HG03159 (cell line): ENCODE data around the gene PAK4.
"Not testable (repeated sequence)": the region's sequence is repeated elsewhere in the genome, so short reads cannot be mapped to it uniquely, and the experiment has no call there.

ENCODE experiments used
- ATAC-seq: cut with Tn5 transposase; IDR thresholded peaks from one replicate; pipeline ENCODE4 v1.9.1; 2021; ENCODE audit warnings: mild to moderate bottlenecking, moderate library complexity; ENCODE audit not compliant: unreplicated experiment

Gene PAK4

DNA sequence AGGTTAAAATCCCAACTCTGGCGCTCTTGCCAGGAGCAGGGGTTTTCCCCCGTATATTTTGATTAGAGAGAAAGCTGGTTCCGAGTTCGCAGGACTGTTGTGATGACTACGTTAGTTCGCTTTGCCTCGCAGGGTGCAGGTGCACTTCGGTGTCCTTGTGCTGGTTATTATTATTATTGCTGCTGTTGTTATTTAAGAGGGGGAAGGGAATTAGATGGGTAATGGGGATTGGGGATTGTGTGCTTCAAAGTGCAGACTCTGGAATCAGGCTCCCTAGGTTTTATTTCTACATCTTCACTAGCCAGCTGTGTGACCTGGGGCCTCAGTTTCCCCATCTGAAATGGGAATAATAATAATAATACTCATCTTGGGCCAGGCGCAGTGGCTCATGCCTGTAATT, 26.2 kb upstream of the PAK4 start:
- ATAC-seq = no peak

DNA sequence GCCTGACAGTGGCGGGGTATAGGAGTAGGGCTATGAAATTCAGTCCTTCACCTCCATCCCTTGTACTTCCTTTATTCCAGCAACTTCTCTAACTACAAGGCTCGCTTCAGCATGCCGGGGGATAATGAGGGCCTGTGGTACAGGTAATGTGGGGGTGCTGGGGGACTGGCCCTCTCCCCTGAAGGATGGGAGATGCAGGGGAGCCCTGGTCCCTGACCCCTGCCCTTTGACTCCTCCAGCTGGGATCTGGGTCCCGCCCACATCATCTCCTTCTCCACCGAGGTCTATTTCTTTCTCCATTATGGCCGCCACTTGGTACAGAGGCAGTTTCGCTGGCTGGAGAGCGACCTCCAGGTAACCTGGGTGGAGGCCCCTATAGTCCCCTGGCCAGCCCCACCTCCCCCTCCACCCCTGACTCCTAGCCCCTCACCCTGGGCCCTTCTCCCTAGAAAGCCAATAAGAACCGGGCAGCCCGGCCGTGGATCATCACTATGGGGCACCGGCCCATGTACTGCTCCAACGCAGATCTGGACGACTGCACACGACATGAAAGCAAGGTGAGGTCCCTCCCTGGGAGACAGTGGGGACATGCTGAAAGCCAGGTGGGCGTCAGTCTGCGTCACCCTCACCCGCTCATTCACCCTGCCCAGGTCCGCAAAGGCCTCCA, 25.0 kb upstream of the PAK4 start:
- no peak for ATAC-seq

- ATAC-seq = no peak
Measured at GRCh38 chr19:39103151-39103550, 22.4 kb upstream of the PAK4 start.

- ATAC-seq = no peak
Measured at GRCh38 chr19:39104186-39104596, 21.4 kb upstream of the PAK4 start.

- ATAC-seq = no peak
Measured at GRCh38 chr19:39106194-39106593, 19.4 kb upstream of the PAK4 start.

DNA sequence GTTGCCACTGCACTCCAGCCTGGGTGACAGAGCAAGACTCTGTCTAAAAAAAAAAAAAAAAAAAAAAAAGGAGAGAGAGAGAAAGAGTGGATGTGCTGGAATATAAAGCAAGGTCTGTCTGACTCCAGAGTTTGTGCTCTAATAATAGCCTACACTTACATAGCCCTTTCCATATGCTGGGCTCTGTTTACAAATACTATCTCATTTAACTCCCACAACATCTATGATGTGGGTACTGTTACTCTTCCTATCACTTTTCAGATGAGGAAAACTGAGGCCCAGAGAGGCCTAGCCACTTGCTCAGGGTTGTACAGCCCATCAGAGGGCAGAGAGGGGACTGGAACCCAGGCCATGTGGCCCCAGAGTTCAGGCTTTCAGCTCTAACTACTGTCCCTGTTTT, 15.9 kb upstream of the PAK4 start:
- no peak for ATAC-seq

DNA sequence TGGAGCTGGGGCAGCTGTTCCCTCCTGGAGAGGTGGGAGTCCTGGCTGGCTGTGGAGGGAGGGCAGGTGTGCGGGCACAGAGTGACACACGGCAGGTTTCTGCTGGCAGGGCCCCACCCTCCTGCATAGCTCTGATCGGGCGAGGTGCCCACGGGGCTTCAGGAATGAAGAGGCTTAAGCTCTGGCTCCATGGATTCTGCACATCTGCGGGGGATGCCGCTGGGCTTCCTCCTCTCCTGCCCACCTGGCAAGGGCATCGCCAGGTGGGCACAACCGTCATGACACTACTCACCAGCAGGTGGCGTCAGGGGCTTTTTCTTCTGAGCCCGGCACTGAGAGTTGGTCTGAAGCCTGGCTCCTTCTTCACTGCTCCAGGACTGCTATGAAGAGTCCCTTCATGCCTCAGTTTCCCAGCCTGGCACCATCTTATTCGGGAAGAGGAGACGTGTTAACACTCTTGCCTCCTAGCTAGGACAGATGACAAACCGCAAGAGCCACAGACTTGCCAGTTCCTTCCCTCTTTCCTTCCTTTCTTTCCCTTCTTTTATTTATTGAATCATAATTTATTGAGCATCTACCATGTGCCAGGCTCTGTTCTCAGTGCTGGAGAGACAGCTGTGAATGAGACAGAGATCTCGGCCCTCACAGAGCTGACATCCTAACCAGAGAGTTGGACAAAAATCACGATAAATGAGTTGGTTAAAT, 15.2 kb upstream of the PAK4 start:
- no peak for ATAC-seq

DNA sequence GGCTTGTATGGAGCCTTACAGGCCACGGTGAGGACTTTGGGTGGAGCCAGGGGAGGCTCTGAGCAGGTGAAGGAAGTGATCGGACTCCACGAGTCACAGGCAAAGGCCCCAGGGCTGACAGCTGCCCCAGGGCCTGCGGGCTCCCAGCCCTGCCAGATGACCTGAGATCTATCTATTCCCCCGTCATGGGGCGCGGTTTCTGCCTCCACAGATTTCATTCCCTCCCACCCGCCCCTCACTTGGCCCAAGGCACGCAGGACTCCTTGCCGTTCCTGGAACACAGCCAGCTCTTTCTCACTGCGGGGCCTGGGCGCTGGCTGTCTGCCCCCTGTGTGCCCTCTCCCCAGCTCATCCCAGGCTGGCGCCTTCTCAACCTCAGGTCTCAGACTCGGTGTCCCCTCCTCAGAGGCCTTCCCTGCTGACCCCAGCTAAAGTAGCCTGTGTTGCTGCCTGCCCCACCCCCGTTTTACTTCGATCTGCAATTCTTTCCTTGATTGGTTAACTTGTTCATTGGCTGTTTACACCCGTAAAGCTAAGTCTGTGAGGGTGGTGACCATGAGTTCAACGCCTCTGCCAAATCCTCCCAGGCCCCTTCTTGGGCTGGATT, 13.9 kb upstream of the PAK4 start:
- no peak for ATAC-seq

DNA sequence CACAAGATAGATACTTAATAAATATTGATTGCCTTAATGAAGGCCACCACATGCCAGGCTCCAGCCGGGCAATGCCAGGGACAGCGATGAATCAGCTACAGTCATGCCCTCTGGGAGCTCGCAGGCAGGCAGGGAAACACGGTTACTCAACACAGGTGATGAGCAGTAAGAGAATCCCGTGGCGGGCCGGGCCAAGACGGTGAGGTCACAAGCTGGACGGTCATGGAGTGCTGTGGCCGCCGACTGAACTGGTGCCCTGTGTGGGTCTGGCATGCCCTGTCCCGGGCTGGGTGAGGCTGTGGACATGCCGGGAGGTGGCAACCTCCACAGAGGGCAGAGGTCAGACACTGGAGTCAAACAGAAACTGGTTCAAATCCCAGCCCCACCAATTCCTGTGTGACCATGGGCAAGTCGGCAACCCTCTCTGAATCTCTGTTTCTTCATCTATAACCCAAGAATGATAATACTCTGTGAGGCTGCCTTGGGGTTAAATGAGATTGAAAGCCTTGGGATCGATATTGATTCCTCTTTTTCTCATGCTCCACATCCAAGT, 13.2 kb upstream of the PAK4 start:
- ATAC-seq = no peak

DNA sequence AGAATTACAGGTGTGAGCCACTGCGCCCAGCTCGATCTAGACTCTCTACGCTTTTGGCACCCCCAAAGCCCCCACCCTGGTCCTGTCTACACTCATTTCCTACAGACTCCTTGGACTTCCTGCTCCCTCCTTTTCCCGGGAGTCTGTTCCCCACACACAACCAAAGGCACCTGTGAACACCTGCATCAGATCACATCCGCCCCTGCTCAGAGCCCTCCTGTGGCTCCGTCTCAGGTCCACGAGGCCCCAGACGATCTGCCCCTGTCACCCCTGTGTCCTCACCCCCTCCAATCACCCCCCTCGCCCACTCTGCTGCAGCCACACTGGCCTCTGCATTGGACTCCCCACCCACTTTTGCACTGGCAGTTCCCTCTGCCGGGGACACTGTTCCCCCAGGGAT, 12.4 kb upstream of the PAK4 start:
- no peak for ATAC-seq

DNA sequence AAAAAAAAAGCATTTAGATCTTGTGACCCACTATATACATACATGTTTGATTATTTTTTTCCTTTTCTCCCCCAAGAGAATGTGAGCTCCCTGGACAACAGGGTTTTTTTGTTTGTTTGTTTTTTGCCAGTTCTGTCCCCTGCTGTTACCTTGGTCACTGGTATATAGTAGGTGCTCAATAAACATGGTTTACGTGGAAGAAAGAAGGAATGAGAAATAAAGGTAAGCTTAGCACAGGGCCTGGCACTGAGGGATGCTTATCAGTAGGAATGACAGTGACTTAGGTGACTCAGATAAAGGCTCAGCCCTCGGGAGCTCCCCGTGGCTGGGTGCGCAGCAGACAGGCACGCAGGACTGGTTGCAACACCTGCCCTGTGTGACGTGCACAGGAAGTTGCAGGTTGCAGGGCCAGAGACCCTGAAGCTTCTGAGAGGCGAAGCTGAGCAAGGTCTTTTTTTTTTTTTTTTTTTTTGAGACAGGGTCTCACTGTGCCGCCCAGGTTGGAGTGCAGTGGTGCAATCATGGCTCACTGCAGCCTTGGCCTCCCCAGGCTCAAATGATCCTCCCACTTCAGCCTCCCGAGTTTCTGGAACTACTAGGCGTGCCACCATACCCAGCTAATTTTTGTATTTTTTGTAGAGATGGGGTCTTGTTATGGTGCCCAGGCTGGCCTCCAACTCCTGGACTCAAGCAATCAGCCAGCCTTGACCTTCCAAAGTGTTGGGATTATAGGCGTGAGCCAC, 10.3 kb upstream of the PAK4 start:
- no peak for ATAC-seq

DNA sequence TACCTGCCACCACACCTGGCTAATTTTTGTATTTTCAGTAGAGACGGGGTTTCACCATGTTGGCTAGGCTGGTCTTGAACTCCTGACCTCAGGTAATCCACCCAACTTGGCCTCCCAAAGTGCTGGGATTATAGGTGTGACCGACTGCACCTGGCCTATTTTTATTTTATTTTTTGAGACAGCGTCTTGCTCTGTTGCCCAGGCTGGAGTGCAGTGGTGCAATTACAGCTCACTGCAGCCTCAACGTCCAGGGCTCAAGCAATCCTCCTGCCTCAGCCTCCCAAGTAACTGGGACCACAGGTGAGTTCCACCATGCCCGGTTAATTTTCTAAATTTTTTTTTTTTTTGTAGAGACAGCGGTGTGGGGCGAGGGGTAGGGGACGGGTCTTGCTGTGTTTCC, 8.6 kb upstream of the PAK4 start:
- not testable (repeated sequence) for ATAC-seq

DNA sequence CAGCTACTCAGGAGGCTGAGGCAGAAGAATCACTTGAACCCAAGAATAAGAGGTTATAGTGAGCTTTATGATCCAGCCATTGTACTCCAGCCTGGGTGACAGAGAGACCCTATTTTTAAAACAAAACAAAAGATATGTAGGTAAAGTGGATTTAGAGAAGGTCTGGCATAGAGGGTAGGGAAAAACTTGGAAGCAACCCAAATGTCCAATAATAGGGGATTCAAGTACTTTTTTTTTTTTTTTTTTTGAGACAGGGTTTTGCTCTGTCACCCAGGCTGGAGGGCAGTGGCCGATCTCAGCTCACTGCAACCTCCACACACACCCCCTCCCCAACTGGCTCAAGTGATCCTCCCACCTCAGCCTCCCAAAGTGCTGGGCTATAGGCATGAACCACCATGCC, 5.8 kb upstream of the PAK4 start:
- ATAC-seq = no peak

DNA sequence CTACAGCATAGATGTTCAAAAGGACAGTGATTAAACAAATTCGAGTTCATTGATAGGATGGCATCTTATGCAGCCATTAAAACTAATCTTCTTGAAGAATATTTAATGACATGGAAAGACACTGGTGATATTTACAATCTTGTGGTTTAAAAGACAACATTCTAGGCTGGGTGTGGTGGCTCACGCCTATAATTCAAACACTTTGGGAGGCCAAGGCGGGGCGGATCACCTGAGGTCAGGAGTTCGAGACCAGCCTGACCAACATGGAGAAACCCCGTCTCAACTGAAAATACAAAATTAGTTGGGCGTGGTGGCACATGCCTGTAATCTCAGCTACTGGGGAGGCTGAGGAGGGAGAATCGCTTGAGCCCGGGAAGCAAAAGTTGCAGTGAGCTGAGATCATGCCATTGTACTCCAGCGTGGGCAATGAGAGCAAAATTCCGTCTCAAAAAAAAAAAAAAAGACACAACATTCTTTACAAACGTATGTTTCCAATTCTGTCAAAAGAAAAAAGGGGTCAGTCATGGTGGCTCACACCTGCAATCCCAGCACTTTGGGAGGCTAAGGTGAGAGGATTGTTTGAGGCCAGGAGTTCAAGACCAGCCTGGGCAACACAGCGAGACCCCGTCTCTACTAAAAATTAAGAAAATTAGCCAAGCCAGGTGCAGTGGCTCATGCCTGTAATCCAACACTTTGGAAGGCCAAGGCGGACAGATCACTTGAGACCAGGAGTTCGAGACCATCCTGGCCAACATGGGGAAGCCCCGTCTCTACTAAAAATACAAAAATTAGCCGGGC, 2.5 kb upstream of the PAK4 start:
- ATAC-seq = no peak

DNA sequence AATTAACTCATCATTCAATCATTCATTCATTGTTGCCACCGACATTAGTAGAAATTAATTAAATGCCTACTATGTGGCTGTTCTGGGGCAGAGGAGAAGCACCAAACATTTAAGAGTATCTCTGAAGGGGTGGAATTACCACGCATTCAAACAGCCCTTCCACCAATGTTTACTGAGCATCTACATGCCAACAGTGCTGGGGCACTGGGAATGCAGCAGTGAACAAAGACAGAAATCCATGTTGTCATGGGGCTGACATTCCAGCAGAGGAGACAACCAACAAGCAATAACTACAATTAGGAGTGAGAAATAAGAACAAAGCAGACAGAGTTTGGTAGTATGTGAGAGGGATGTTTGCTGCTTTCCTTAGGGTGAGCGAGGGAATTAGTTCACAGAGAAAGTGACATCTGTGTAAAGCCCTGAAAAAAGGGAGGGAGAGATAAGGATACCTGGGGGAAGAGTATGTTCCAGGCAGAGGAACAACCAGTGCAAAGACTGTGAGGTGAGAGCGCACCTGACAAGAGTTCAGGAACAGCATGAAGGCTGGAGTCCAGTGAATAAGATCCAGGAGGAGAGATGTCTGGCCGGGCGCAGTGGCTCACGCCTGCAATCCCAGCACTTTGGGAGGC, 1.3 kb upstream of the PAK4 start:
- no peak for ATAC-seq

DNA sequence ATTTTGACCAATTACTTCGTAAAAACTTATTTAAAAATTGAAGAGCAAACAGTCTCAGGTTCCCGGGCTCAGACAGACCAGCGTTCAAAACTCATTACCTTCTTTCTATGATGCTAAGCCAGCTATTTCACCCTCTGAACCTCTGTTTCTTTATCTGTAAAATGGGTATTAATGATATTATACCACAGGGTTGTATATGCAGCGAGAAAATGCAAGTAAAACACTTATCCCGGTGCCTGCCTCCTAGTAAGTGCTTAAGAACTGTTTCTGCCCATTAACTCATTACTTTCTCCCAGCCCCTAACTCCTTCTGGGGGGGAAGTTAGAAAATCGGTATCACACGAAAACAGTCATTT, 410 bp upstream of the PAK4 start:
- no peak for ATAC-seq

DNA sequence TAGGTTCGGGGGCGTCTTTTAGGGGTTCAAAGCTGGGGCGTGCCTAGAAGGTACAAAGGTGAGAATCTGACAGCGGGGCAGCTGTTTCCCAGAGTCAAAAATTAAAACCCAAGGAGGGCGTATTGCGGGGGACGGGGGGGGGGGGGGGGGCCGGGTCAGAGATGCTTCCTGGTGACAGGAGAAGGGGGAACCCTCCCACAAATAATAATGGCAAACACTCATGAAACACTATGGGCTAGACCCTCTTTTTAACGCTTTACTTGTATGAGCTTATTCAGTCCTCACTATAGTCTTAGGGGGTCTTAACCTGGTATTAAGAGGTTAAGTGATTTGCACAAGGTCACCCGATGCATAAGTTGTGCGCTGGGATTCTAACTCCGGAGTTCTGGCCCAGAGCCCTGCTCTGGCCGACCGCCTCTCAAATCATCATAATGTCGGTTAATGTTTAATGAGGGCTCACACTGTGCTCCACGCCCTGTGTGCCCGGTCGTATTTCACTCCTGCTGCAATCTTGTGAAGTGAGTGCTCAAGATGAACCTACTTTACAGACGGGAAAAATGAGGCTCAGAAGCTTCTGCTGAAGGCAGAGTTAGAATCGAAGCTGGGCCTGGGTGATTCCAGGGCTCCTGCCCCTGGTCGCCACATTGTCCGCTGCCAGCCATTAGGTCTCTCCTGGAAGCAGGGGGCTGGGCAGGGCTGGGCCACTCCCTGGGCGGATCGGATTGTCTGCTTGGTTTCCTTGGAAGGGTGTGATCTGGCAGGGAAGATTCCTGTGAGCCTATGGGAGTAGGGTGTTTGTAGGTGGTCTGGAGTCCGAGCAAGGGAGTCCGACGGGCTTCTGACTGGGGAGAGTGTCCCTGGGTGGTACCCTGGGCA, 964 bp downstream of the PAK4 start:
- ATAC-seq = no peak

GRCh38 chr19:39127812-39128515, 2.4 kb downstream of the PAK4 start:
- ATAC-seq = no peak
